ENCODE measurements around the gene ARL6IP4. TPM values are rescaled to one million over a fixed set of nuclear protein-coding genes. Genes with fewer than 3 reads are reported as not detected.

The ARL6IP4 gene
- polyA plus RNA-seq, 2 of the 4 experiments (the other 2 are of a cell fraction): 208 to 209 TPM

DNA sequence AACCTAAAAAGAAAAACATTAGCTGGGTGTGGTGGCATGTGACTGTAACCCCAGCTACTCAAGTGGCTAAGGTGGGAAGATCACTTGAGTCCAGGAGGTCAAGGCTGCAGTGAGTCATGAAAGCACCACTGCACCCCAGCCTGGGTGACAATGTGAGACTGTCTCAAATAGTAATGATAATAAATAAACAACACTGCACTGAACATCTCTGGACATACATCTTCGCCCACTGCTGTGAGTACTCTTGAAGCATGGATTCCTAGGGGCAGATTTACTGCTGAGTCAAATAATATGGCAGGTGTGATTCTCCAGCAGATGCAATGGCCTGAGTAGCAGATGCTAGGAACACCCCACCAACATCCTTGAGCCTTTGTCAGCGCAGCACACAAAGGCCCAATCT, 37.8 kb upstream of the ARL6IP4 start:
- DNase-seq (ENCODE audit: low read depth in 1 of 2, low spot score in 1 of 2): peak in 1 of 2 experiments; percentile 46
- WGBS (ENCODE audit: missing lambda C conversion rate): 94% methylated on average over 2 of the region's 2 CpGs
- ATAC-seq: no peak
- TF ChIP-seq RAD21 (conservative IDR thresholded peaks at IDR 0.05 in 1 of 2, IDR thresholded peaks at IDR 0.05 in 1 of 2) (no peak), ZNF302 (CRISPR knock-in tag; IDR thresholded peaks at IDR 0.05) (no peak), NR3C1 (IDR thresholded peaks at IDR 0.05) (no peak), MYC (IDR thresholded peaks at IDR 0.05; ENCODE audit: borderline replicate concordance, low read length) (no peak), MAFK (IDR thresholded peaks at IDR 0.05; ENCODE audit: partially characterized antibody) (peak; percentile 59)
- FAIRE-seq: no peak
- no peak overlapping the region for H3K4me2 ChIP-seq
- peak overlapping the region; percentile 13 to 57; a peak in 3 of 6 replicates for H3K27ac ChIP-seq
- H3K9me3 ChIP-seq: no peaks in the 10 kb centered on the region
- H3K4me3 ChIP-seq: no peak overlapping the region
- ChIA-PET CTCF (interaction anchor here (1.2 to 25.9 kb wide), 2 partner anchors 10 to 79 kb away, joined by 4 to 522 read pairs; no protein-coding TSS in a partner anchor), POLR2A (interaction anchor here (0.6 kb wide), 1 partner anchor 116 kb away, joined by 4 read pairs; no protein-coding TSS in a partner anchor)
- H3K4me1 ChIP-seq: peaks cover 60% of the 10 kb centered on the region

DNA sequence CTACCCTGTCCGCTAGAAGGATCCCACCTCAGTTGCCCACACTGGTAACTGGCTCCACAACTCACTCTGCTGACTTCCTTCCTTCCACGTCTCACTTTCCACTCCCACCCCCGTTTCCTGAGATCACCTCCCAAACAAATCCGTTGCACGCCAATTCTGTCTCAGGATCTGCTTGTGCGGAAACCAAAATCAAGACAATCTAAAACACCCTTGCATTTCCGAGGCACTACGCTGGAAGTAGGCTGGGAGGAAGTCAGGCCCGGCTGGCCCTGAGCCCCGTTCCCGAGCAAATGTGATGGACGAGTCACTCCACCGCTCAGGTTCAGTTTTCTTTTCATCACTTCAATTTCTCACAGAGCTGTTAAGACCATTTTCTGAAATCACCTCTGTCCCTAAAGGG, 37.3 kb upstream of the ARL6IP4 start:
- CTCF ChIA-PET: interaction anchor here (0.6 to 25.9 kb wide), 3 partner anchors 9 to 144 kb away, joined by 3 to 522 read pairs (median 4); no protein-coding TSS in a partner anchor
- Histone ChIP-seq H3K4me2 (no peak overlapping the region), H3K9me3 (no peaks in the 10 kb centered on the region), H3K4me1 (peaks cover 62% of the 10 kb centered on the region), H3K4me3 (no peak overlapping the region), H3K27ac (peak overlapping the region; percentile 13 to 57; a peak in 3 of 6 replicates)
- TF ChIP-seq KDM5A (IDR thresholded peaks at IDR 0.05): no peak
- TF ChIP-seq, protein P1, sequence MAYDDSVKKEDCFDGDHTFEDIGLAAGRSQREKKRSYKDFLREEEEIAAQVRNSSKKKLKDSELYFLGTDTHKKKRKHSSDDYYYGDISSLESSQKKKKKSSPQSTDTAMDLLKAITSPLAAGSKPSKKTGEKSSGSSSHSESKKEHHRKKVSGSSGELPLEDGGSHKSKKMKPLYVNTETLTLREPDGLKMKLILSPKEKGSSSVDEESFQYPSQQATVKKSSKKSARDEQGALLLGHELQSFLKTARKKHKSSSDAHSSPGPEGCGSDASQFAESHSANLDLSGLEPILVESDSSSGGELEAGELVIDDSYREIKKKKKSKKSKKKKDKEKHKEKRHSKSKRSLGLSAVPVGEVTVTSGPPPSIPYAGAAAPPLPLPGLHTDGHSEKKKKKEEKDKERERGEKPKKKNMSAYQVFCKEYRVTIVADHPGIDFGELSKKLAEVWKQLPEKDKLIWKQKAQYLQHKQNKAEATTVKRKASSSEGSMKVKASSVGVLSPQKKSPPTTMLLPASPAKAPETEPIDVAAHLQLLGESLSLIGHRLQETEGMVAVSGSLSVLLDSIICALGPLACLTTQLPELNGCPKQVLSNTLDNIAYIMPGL (CRISPR knock-in tag; IDR thresholded peaks at IDR 0.05; ENCODE audit: borderline replicate concordance): no peak
- TF ChIP-seq, protein P2, sequence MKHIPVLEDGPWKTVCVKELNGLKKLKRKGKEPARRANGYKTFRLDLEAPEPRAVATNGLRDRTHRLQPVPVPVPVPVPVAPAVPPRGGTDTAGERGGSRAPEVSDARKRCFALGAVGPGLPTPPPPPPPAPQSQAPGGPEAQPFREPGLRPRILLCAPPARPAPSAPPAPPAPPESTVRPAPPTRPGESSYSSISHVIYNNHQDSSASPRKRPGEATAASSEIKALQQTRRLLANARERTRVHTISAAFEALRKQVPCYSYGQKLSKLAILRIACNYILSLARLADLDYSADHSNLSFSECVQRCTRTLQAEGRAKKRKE (CRISPR knock-in tag; IDR thresholded peaks at IDR 0.05; ENCODE audit: low read depth): no peak
- TF ChIP-seq EP300 (IDR thresholded peaks at IDR 0.05): no peak
- TF ChIP-seq, protein P3, sequence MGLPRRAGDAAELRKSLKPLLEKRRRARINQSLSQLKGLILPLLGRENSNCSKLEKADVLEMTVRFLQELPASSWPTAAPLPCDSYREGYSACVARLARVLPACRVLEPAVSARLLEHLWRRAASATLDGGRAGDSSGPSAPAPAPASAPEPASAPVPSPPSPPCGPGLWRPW (IDR thresholded peaks at IDR 0.05): no peak
- TF ChIP-seq, protein P4, sequence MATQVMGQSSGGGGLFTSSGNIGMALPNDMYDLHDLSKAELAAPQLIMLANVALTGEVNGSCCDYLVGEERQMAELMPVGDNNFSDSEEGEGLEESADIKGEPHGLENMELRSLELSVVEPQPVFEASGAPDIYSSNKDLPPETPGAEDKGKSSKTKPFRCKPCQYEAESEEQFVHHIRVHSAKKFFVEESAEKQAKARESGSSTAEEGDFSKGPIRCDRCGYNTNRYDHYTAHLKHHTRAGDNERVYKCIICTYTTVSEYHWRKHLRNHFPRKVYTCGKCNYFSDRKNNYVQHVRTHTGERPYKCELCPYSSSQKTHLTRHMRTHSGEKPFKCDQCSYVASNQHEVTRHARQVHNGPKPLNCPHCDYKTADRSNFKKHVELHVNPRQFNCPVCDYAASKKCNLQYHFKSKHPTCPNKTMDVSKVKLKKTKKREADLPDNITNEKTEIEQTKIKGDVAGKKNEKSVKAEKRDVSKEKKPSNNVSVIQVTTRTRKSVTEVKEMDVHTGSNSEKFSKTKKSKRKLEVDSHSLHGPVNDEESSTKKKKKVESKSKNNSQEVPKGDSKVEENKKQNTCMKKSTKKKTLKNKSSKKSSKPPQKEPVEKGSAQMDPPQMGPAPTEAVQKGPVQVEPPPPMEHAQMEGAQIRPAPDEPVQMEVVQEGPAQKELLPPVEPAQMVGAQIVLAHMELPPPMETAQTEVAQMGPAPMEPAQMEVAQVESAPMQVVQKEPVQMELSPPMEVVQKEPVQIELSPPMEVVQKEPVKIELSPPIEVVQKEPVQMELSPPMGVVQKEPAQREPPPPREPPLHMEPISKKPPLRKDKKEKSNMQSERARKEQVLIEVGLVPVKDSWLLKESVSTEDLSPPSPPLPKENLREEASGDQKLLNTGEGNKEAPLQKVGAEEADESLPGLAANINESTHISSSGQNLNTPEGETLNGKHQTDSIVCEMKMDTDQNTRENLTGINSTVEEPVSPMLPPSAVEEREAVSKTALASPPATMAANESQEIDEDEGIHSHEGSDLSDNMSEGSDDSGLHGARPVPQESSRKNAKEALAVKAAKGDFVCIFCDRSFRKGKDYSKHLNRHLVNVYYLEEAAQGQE (IDR thresholded peaks at IDR 0.05): no peak
- no peak for TF ChIP-seq TP53 (CRISPR knock-in tag; IDR thresholded peaks at IDR 0.05)
- TF ChIP-seq, protein P5, sequence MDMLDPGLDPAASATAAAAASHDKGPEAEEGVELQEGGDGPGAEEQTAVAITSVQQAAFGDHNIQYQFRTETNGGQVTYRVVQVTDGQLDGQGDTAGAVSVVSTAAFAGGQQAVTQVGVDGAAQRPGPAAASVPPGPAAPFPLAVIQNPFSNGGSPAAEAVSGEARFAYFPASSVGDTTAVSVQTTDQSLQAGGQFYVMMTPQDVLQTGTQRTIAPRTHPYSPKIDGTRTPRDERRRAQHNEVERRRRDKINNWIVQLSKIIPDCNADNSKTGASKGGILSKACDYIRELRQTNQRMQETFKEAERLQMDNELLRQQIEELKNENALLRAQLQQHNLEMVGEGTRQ (IDR thresholded peaks at IDR 0.05): no peak
- no peak for TF ChIP-seq SMC3 (IDR thresholded peaks at IDR 0.05)
- TF ChIP-seq RCOR1 (IDR thresholded peaks at IDR 0.05; ENCODE audit: low read depth, low read length): no peak
- no peak for TF ChIP-seq FOXS1 (CRISPR knock-in tag; IDR thresholded peaks at IDR 0.05)
- TF ChIP-seq, protein P6, sequence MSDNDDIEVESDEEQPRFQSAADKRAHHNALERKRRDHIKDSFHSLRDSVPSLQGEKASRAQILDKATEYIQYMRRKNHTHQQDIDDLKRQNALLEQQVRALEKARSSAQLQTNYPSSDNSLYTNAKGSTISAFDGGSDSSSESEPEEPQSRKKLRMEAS (IDR thresholded peaks at IDR 0.05): no peak
- no peak for TF ChIP-seq HOXB13 (CRISPR knock-in tag; IDR thresholded peaks at IDR 0.05; ENCODE audit: low read depth)
- TF ChIP-seq CBX2 (IDR thresholded peaks at IDR 0.05; ENCODE audit: borderline replicate concordance, low read depth): no peak
- TF ChIP-seq ESRRA (IDR thresholded peaks at IDR 0.05; ENCODE audit: borderline replicate concordance, low read length): no peak
- no peak for TF ChIP-seq ZFP36 (IDR thresholded peaks at IDR 0.05; ENCODE audit: borderline replicate concordance, partially characterized antibody)
- TF ChIP-seq CEBPB (IDR thresholded peaks at IDR 0.05): no peak
- TF ChIP-seq NPAS2 (CRISPR knock-in tag; IDR thresholded peaks at IDR 0.05; ENCODE audit: borderline replicate concordance): no peak
- no peak for TF ChIP-seq KDM1A (IDR thresholded peaks at IDR 0.05; ENCODE audit: low read depth)
- POLR2A ChIA-PET: no interaction called here
- 86% methylated on average over 13 of the region's 13 CpGs for WGBS (ENCODE audit: missing lambda C conversion rate)
- FAIRE-seq (no peak), DNase-seq (ENCODE audit: low read depth in 1 of 2, low spot score in 1 of 2) (no peak), ATAC-seq (no peak)

Data from A549 (cell line).